Colonic mucosa (tissue), 4 donors: ENCODE measurements around the gene MCAT. TPM values are rescaled to one million over a fixed set of nuclear protein-coding genes. Genes with fewer than 3 reads are reported as not detected.

ENCODE experiments used
- DNase-seq: peaks from one replicate; pipeline ENCODE4 v3.0.0-alpha.2; 2020
- H3K27ac ChIP-seq: fragments of 200-600 bp; one replicate; pipeline ENCODE4 v1.8.0; 2021
- H3K27me3 ChIP-seq: fragments of 200-600 bp; one replicate; pipeline ENCODE4 v1.8.0; 2021
- H3K36me3 ChIP-seq: fragments of 200-600 bp; one replicate; pipeline ENCODE4 v1.8.0; 2021
- H3K4me1 ChIP-seq: fragments of 200-600 bp; one replicate; pipeline ENCODE4 v1.8.0; 2021; ENCODE audit warnings: mild to moderate bottlenecking
- H3K4me3 ChIP-seq: fragments of 200-600 bp; one replicate; pipeline ENCODE4 v1.8.0; 2021
- H3K9ac ChIP-seq, 2 donors: one replicate each; pipeline ENCODE4 v1.7.0; 2013; ENCODE audit warnings: control low read depth in 2 of 2, low read depth in 2 of 2, low read length in 2 of 2
- H3K9me3 ChIP-seq: fragments of 200-600 bp; one replicate; pipeline ENCODE4 v1.8.0; 2021
- CTCF ChIP-seq: fragments of 200-600 bp; IDR thresholded peaks from one replicate; pipeline ENCODE4 v1.8.0; 2022; ENCODE audit warnings: antibody characterized with exemption, mild to moderate bottlenecking
- intact Hi-C: fragments of 100-400 bp; cut with DNase I; formaldehyde crosslinking; loops from one replicate; pipeline ENCODE4 v1.14.1; 2022
- total RNA-seq, 2 donors: library from RNA; stranded (reverse); fragmentation: NEBNext Ultra II Directional in 1 of 2; extraction: Animal tissue kit (Norgen Biotek cat#: 25700) in 1 of 2; gene quantifications; one replicate each; pipeline ENCODE4 v1.2.1, GENCODE V29; 2021
- donor health status: healthy.
- donor health status: DM: no; HTN: no; CAD: no.
- donor health status: DM: no; HTN: no; CAD: no.

Gene MCAT
- total RNA-seq, 2 donors from 2014 or later: 17.9 to 35.1 TPM

GRCh38 chr22:43114958-43115357 is 28.2 kb downstream of the MCAT start:
- peak overlapping the region in 1 of 2 donors; percentile 38 for H3K9ac ChIP-seq
- peak; percentile 91 for DNase-seq
- H3K4me3 ChIP-seq: no peak overlapping the region
- H3K27me3 ChIP-seq: peaks cover 7% of the 10 kb centered on the region
- TF ChIP-seq CTCF: no peak
- H3K9me3 ChIP-seq: no peaks in the 10 kb centered on the region
- intact Hi-C loops: no loop called here
- peak overlapping the region; percentile 55 for H3K27ac ChIP-seq
- no peaks in the 10 kb centered on the region for H3K36me3 ChIP-seq
- H3K4me1 ChIP-seq: peaks cover 26% of the 10 kb centered on the region

GRCh38 chr22:43113526-43114251 is 29.5 kb downstream of the MCAT start:
- no peak overlapping the region for H3K27ac ChIP-seq
- no peaks in the 10 kb centered on the region for H3K36me3 ChIP-seq
- H3K9ac ChIP-seq: peak overlapping the region in 1 of 2 donors; percentile 4
- H3K27me3 ChIP-seq: peaks cover 7% of the 10 kb centered on the region
- H3K4me3 ChIP-seq: no peak overlapping the region
- no peak for DNase-seq
- no peak for TF ChIP-seq CTCF
- peaks cover 15% of the 10 kb centered on the region for H3K4me1 ChIP-seq
- intact Hi-C loops: no loop called here
- no peaks in the 10 kb centered on the region for H3K9me3 ChIP-seq

- peak overlapping the region; percentile 93 for H3K4me3 ChIP-seq
- intact Hi-C loops: no loop called here
- no peaks in the 10 kb centered on the region for H3K9me3 ChIP-seq
- H3K27ac ChIP-seq: peak overlapping the region; percentile 43
- peaks cover 7% of the 10 kb centered on the region for H3K27me3 ChIP-seq
- TF ChIP-seq CTCF: no peak
- DNase-seq: peak; percentile 50
- H3K4me1 ChIP-seq: peaks cover 7% of the 10 kb centered on the region
- H3K9ac ChIP-seq: peak overlapping the region; percentile 74 to 80
- no peaks in the 10 kb centered on the region for H3K36me3 ChIP-seq
Measured at GRCh38 chr22:43110927-43111623, 32.1 kb downstream of the MCAT start.

GRCh38 chr22:43110444-43110926 is 32.7 kb downstream of the MCAT start, which contains the start of gene BIK:
BIK (plus strand) TSS chr22:43110750; CDS start chr22:43124023, 13,273 bp downstream.
- peak within 1 kb of the TSS; percentile 43 for H3K27ac ChIP-seq
- H3K9ac ChIP-seq: peak within 1 kb of the TSS; percentile 74 to 80

More at GRCh38 chr22:43110444-43110926, 32.7 kb downstream of the MCAT start, which contains the start of gene BIK:
- intact Hi-C loops: no loop called here
- H3K27me3 ChIP-seq: peaks cover 7% of the 10 kb centered on the region
- DNase-seq: peak; percentile 72
- no peaks in the 10 kb centered on the region for H3K9me3 ChIP-seq
- no peak for TF ChIP-seq CTCF
- peak within 1 kb of the TSS; percentile 93 for H3K4me3 ChIP-seq
- H3K36me3 ChIP-seq: no peaks in the 10 kb centered on the region
- H3K4me1 ChIP-seq: peaks cover 7% of the 10 kb centered on the region
